ELF-1 (cell line): ENCODE data around the gene CD300H.

Source experiments
- DNase-seq: peaks from one replicate; pipeline ENCODE4 v3.0.0-alpha.2; 2016; ENCODE audit warnings: low read depth, low spot score

Gene CD300H

DNA sequence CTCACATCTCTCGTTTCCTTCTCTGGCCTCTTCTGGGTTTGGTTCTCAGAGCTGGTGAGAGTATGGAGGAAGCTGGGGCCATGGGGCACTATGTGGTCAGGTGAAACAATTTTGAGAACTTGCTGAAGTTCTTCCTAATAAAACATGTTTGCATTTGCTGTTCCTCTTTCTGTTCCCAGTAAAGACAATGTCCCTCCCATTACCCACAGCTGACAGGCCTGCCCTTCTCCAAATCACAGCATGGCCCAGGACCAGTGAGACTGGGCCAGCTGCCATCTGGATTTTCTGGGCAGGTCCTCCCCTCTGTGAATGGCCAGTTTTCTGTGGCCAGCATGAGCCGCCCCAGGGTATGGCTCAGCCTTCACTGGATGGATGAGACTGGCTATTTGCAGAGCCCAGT lies at the start of gene CD300H:
Gene CD300H (minus strand): TSS at position 113 of the 400 bp plus-strand sequence.
- no peak for DNase-seq

DNA sequence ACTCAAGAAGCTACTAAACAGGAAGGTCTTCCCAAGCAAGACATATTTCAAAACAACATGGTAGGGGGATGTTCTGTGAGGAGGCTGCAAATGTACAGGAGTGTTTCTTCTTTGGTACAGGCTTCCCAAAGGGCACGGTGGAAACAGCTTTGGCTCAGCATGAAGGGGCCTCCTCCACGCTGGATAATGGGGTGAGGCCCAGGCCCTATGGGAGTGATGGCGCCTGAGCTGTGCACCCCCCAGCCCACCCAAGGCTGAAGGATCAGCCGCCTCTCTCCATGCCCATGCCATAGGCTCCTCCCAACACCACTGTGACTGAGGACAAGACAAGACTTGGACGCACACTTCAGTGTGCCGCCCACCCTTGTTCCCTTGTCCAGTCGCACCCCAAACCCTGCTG lies 49.4 kb upstream of the CD300H start:
- DNase-seq = no peak

DNA sequence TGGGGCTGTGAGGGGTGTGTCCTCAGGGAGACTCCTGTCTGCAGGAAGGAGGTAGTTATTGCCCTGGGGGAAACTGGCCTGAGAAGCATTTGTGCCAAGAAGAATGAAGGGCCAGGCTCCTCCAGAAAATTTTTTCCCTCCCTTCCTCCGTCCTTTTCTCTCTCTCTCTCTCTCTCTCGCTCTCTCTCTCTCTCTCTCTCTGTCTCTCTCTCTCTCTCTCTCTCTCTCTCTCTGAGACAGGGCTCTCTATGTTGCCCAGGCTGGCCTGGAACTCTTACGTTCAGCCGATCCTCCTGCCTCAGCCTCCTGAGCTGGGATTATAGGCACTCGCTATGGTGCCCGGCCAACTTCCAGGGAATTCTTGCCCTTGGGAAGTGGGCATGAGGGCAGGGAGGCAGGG lies 44.7 kb upstream of the CD300H start:
- DNase-seq = no peak

DNA sequence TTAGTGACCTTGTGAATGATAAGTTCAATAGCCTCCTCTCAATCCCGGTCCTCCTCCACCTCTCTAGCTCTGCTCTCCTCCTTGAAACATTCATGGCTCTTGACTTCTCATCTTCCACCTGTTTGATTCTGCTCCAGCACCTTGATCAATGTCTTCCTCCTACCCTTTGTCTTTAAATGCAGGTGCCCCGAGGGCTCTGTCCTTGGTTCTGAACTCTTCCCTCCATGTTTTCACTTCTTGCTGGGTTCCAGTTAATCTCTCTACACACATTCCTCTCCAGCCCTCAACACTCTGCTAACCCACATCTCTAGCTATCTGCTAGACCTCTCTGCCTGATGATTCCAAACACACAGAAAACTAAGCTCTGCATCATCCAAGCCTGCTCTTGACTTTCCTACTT lies 42.8 kb upstream of the CD300H start:
- peak; percentile 45 for DNase-seq

DNA sequence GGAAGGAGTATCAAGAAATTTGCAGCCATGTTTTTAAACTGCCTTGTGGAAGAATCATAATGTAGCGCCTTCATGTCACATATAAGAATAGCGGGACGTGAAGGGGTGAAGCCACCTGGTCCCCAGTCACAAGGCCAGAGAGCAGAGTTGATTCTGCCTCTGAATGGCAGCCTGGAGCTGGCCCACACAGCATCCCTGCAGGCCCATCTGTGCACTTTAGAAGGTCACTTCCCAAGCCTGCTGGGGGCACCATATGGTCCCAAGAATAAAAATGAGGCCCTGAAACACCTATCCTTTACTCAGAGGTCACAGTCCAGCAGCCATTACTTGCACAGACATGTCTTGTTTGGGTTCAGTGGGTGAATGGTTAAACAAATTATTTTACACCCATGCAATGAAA lies 41.2 kb upstream of the CD300H start:
- DNase-seq = no peak

DNA sequence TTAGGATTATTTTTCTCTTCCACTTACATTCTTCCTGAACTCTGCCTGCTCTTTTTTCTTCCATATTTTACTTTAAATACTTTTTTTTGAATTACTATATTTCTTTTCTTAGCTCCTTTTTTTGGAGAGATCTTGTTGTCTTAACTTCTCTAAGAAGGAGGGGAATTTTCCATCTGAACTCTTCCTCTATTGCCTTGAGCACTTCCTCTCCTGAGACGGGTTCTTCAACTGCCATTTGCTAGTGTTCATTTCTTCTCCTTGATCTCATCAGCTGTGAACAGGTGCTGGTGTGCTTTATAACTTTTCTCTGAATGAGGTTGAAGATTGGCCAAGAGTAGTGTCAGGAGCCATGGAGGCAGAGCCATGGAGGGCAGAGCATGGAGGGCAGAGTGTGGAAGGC lies 39.9 kb upstream of the CD300H start:
- DNase-seq = no peak

DNA sequence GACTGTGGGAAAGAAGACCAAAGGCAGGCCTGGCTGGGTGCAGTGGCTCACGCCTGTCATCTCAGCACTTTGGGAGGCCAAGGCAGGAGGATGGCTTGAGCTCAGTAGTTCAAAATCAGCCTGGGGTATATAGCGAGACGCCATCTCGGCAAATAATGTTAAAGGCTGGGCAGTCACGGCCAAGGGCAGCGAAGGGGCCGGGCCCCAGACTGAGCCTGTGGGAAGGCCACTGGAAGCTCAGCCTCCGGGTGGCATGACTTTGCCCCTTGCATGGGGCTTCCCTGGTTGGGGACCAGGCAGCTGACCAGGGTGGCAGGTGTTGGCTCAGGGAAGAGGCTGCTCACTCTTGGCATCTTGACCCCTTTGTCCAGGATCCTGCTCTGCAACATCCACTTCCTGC lies 38.7 kb upstream of the CD300H start:
- no peak for DNase-seq

DNA sequence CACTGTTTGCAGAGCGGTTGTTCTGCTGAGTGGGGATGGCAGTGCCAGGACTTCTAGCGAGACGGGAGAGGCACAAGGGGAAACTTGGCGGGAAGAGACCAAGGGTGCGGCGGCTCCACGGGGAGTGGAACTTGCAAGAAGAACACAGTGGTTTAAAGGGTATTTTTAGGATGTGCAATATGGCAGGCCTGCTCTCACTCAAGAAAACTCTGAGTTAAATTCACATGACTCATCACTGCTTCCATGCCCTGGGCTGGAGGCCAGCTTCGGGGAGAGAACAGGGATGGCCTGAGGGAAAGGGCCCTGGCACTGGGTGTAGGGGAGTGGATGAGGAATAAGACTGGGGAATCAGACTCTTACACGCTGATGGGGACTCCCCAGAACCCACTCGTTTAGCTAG lies 38.1 kb upstream of the CD300H start:
- peak; percentile 16 for DNase-seq

DNA sequence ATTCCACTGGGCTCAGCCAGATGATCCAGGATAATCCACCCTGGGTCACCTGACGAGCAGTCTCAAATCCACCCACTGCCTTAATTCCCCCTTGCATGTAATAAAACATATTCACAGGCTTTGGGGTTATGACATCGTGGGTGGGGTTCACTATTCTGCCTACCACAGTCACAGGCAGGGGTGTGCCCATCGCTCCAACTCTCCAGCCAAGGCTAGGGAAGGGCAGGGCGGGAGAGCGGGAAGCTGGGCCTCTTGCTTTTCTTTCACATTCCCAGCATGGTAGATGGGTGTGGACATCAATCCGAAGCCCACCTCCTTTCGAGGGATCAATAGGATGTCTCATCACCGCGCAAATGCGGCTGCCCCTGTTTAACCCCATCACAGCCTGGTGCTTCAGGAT lies 37.5 kb upstream of the CD300H start:
- DNase-seq = no peak

DNA sequence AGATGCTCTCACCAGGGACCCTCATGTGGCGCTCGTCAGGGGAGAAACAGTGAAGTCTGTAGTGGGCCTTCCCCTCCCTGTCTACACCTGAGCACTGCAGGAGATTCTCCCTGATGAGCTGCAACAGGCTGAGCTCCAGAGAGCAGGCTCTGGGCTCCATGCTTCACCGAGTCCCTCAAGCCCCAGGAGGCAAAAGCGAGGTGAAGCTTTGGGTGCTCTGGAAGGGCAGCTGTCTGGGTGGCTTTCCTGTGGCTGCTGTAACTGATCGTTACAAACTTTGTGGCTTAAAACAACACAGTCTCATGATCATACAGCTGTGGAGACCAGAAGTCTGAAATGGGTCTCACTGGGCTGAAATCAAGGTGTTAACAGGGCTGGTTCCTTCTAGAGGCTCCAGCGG lies 36.9 kb upstream of the CD300H start:
- DNase-seq = no peak

DNA sequence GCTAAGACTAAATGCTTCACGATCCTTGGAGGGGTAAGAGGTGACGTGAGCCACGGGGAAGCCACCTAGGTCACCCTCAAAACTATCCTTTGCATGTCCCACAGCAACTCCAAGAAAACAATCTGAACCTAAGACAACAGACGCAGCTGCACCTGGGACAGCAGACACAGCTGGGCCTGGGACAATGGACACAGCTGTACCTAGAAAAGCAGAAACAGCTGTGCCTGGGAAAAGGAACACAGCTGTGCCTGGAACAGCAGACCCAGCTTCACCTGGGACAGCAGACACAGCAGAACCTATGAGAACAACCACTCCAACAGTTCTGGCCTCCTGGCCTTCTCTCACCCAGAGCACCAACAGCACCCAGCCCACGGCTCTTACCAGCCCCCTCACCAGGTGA lies 36.4 kb upstream of the CD300H start:
- no peak for DNase-seq

DNA sequence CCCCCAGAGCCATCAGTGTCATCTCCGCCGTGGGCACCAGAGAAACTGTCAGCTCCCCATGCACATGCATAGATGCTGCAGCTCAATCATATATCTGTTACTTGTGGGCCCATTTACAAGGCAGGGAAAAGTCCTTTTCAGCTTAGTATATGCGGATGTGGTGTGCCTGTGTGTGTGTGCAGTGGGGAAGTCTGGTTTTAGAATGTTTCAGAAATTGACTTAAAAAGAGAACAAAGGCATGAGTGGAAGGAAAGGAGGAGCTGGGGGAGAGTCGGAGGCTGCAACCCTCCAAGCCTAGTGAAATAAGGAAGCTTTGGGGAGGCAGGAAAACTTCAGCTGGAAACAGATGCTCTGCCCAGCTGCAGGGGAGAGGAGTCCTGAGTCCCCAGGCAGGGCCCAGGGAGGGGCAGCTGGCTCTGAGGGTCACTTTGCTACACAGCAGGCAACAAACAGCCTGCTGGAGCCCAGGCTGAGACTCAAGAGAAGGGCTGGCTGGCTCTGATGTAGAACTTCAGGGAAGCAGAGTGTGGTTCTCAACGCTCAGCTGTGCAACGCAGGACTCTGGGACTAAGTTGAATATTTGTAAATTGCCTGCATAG lies 35.8 kb upstream of the CD300H start:
- DNase-seq = no peak

DNA sequence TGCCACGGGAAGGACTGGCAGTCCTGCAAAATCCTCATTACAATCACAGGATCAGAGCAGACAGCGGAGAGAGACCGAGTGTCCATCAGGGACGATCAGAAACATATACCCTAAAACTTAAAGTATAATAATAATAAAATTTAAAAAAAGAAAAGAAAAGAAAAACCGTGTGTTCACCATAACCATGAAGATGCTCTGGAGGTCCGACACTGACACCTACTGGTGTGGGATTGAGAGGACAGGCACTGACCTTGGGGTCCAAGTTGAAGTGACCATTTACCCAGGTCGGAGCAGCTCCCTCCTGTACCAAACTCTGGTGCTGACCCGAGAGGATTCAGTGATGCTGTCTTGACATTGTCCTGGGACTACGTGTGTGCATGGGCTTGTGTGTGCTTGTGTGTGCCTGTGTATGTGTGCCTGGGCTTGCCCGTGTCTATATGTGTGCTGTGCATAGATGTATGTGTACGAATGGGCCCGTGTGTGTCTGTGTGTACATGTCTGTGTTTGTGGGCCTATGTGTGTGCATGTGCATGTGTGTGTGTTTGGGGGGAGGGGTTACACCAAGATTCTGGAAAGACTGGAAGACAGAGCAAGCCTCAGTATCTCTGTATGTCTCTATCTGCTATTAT lies 34.7 kb upstream of the CD300H start:
- peak; percentile 40 for DNase-seq

DNA sequence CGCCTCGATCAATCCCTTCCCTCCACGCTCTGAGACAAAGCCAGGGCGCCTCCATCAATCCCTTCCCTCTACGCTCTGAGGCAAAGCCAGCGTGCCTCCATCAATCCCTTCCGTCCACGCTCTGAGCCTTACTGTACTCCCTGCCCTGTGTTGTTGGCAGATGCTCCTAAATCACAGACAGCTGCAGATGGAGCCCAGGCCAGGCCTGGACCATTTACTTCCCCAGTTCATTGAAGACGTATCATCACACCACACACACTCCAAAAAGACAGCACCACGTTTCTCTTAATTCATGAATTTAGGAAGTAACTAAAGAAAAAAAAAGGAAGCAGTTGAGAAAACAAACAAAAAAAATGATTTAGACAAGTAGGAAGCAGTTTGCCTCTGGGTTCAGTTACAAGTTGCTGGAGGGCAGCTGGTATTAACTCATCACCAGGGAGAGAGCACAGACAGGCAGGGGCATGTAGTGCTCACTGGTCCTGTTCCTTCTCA lies 32.2 kb upstream of the CD300H start:
- no peak for DNase-seq

DNA sequence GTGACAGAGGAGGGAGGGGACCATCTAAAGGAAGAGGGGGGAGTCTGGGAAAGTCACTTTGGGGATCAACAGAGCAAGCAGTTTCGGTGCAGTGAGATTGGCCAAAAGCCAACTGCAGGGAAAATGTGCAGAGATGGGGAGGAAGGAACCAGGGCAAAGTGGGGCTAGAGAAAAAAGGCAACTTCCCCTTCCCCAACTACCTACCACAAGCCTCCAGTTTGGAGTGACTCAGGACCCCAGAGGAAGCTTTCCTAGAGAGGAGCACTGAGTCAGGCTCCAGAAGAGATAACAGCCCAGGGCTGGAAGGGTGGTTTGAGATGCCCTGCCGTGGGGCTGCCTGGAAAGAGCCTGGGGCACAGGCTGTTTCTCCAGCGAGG lies 31.7 kb upstream of the CD300H start:
- DNase-seq = peak; percentile 34

DNA sequence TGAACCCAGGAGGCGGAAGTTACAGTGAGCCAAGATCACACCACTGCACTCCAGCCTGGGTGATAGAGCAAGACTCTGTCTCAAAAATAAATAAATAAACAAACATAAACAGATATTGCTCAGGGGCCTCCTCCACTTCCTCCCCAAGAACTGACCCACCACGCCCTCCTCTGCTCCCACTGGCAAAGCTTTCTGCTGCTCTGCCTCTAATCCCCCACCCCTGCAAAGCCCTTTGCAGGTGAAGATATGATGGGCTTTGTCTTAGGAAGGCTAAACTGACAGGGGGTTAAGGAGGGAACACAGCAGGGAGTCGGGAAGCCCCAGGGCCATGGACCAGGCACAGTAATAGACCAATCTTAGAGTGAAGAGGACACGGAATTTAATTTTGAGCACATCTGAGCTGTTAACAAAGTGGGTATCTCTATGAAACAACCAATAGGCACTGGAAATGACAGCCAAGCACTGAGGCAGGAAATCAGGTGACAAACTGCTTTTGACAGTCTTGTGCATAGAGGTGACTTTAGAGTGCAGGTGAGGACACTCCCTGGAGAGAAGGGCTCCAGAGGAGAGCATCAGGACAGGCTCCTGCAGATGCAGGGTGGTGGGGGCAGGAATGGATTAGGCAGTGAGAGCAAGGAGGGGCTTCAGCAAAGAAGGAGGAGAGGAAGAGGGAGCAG lies 31.2 kb upstream of the CD300H start:
- no peak for DNase-seq

DNA sequence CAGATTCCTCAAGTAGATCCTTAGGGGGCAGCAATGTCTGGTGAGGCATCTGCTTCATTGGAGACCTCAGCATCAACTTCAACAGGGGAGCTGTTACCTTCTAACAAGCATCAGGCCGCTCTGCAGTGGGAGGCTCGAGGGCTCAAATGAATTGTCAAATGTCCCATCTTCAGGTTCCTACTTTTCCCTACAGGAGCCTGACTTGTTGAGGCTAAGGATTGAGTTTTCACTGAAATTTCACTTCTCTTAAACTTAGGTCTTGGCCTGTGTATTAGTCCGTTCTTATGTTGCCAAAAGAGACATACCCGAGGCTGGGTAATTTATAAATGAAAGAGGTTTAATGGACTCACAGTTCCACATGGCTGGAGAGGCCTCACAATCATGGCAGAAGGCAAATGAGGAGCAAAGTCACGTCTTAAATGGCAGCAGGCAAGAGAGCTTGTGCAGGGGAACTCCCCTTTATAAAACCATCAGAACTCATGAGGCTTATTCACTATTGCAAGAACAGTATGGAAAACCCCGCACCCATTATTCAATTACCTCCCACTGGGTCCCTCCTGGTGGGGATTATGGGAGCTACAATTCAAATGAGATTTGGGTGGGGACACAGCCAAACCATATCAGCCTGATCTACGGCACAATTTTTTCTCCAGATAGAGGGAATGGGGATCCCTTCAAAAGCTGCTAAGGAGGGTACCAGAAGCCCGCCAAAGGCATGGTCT lies 29.9 kb upstream of the CD300H start:
- no peak for DNase-seq

DNA sequence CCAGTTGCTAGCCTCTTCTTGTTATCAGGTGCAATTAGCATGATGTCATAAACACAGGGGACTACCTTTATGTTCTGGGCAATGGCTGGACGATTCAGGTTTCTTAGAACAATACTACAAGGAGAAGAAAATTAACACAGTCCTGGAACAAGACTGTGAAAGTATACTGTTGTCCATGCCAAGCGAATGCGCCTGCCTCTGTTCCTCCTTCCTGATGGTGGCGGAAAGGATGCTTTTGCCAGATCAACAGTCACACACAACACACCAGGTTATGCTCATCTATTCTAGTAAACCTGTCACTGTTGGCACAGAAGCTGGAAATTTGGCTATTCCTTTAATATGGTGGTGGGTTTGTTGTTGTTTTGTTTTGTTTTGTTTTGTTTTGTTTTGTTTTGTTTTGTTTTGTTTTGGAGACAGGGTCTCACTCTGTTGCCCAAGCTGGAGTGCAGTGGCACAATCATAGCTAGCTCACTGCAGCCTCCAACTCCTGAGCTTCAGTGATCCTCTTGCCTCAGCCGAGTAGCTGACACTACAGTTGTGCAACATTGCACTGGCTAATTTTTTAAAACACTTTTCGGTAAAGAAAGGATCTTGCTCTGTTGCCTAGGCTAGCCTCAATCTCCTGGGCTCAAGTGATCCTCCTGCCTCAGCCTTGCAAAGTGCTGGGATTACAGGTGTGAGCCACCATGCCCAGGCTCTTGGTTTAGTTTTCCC lies 27.9 kb upstream of the CD300H start:
- DNase-seq = no peak

DNA sequence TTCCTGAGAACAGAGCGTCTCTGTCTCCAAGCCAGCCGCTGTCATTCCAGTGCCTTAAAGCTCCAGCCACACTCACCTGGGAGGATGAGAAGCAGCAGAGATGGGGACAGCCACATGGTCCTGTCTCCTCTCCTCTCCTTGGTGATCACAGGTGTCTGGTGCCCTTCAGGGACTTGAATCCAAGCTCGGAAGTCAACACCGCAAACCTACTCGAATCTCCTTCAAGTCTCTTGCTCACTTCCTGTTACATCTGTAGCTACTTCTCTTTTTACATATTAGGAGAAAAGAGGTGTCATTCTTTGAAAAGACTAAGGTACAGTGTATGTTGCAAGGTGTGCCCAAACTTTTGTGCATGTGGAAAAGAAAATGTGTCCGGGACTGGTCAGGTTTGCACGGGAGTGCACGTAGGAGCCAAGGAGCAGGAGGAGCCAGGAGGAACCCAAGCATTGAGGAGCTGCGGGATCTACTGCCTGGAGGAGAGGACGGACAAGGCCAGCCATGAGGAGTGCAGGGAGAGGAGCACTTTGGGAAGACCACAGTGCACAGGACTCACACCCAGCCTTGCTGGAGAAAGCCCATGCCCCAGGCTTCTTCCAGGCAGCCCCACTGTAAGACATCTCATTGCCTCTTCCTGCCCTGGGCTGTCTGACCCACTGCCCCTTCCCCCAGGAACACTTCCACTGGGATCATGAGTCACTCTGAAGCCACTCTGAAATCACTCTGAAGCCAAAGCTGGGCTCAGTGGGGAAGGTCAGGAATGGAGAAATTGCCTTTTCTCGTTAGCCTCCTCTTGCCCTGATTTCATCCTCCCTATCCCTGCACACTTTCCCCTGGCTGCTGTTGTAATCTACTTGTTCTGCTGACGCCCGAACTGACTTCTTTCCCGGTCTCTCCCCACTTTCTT lies 25.0 kb upstream of the CD300H start, which contains the start of gene CD300LD:
Gene CD300LD (minus strand): TSS at position 197 of the 904 bp plus-strand sequence. CDS start 81 bp downstream, at position 116.
- DNase-seq = peak; percentile 11

DNA sequence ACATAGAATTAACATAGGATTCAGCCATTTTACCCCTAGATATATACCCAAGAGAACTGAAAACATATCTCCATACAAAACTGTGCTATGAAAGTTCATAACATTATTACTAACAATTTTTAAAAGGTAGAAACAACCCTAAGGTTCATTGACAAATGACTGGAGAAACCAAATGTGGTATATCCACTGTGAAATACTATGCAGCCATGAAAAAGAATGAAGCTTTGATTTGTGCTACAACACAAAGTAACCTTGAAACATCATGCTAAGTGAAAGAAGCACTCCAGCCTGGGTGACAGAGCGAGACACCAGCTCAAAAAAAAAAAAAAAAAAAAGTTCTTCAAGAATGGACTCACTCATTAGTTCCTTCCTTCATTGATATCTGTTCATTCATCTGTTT lies 24.2 kb upstream of the CD300H start:
- no peak for DNase-seq

DNA sequence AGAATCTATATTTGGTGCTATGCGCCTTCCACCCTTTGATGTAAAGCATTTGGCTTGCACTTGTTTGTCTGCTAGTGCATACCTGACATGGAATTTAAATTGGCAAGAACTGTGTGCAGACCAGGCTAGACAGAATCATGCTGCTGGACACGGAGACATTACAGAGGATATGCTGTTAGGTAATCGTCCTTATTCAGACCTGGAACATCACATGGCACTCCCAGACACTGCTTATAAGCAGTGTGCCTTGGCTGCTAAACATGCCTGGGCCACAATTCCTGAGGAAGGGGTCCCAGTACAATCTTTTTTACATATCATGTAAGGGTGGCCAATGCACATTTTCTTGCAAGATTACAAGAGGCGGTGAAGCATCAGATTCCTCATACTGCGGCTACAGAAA lies 18.4 kb upstream of the CD300H start:
- no peak for DNase-seq
